HG02678 (cell line): ENCODE measurements around the gene MB21D2.
"Not testable (repeated sequence)": the region's sequence is repeated elsewhere in the genome, so short reads cannot be mapped to it uniquely, and the experiment has no call there.

ENCODE experiments used
- ATAC-seq: cut with Tn5 transposase; IDR thresholded peaks from one replicate; pipeline ENCODE4 v1.9.1; 2021; ENCODE audit warnings: mild to moderate bottlenecking, moderate library complexity; ENCODE audit not compliant: unreplicated experiment

The MB21D2 gene

DNA sequence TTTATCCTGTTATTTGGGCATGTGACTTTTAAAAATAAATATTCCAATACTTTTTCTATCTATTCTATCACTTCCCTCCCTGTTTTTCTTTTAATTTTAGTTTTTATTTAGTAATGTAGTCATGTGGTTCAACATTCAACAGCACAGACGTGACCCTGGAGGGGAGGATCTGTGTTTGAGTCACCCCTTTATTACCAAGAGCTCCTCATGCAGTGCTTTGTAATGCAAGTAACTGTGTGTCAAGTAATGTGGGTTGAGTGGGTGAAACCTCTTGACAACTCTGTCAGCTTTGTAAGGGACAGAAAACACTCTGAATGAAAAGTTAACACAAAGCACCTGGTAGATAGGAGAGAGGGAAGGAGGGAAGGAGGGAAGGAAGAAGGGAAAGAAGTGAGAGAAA lies 100.6 kb downstream of the MB21D2 start:
- no peak for ATAC-seq

DNA sequence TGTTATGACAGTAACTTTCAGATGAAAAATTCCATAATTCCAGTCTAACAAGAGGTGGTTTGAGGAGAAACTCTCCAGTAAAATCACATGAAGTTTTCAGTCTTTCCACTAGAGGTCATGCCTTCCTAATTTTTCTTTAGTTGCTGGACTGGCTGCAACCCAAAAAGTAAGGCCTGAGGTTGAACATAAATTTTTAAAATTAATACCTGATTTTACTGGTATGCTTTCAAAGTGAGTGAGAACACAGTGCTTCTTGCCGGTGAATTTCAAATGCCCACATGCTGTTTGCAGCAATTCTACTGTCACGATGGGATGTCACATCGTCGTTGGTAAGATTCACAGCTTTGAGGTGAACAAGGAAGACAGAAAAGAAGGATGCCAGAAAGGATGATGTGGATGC lies 101.3 kb downstream of the MB21D2 start:
- ATAC-seq = no peak

DNA sequence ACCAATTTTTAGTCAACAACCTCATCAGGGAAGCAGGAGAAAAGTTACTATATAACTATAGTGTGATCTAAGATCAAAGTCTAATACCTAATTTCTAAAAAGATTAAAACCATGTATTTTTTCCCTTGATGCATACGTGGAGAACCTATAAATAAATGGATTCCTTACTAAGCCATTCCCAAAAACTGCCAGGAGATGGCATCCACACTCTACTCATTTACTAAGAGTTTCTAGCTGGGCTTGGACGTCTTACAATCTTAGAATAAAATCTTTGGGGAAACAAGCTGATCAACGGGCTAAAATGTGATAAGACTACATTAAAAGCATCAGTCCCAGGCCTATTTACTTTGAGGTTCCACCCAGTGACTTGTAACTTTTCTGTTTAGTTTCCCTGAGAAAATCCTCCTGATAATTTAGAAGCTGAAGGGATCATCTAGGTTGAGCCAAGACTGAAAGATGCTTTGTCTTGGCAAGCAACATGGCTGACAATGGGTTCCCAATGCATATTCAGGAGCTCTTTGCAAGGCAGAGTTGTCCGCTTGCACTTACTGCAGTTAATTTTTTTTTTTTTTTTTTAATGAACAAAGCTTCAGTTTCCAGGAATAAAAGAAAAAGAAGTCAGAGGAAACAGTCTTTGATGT lies 104.8 kb downstream of the MB21D2 start:
- no peak for ATAC-seq

DNA sequence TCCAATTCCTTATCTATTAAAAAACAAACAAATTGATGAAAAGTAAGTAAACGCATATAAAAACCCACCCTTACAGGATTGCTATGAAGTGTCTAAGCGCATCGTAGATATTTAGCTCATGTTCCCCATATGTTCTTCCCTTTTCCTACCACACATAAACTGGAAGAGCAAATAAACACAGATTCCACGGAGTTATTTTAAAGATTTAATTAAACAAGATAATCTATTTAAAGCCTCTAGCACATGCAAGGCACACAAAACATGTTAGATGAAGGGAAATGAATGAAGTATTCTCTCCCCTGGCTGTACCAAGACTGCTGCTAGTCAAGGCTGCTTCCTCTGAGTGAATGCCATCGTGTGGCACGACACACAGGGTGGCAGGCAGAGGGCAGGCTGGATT lies 111.9 kb downstream of the MB21D2 start:
- ATAC-seq = no peak

DNA sequence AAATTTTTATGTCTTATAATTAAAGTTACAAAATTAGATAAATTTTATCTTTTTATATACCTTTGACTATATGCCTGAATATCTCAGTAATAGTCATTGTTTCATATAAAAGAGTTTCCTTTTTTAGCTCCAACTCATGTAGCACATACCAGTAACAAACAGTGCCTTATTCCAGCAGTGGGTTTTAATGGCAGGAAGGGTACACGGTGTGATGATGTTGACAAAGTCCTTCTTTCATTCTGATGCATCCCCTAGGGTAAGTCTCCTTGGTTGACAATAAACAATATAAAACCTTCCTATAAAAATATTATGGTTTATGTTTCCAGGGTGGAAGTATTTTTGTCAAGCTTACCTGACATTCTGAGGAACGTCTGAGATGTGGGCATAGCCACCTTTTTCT lies 113.2 kb downstream of the MB21D2 start:
- ATAC-seq = no peak

- no peak for ATAC-seq
These were observed 114.4 kb downstream of the MB21D2 start for GRCh38 chr3:192802957-192803899.

- ATAC-seq = no peak
These were observed 115.7 kb downstream of the MB21D2 start for GRCh38 chr3:192801985-192802384.

DNA sequence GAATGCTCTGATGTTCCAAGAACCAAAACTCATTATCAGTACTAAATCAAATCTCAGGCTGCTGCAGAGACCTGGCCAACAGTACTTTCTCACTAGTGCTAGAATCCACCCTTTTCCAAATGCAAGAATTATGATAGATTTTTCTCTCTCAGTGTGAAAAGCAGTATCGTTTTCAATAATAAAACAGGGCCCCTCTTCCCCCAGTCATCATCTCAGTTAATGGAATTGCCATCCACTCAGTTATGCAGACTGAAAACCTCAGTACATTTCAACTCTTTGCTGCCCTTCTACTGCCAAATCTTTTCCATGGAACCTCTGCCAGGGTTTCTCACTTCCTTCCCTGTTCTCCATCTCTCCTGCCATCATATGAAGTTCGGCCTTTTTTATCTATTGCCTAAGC lies 117.9 kb downstream of the MB21D2 start:
- no peak for ATAC-seq

DNA sequence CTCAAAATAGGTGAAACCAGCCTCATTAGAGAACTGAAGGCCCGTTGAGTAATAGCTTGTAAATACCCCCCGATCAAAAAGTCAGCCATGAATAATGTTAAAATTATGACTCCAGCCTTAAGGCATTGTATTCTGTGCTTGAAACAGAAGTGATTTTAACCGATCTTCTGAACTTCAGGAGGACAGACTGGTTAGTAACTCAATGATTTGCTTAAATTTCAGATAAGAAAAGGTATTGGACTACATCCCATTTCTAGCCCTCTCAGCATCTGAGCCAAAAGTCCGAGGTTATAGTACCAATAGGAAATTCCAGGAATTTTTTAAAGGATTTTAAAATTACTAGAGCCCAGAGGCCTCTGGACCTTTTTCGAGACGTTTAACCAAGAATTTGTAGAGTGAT lies 122.6 kb downstream of the MB21D2 start:
- no peak for ATAC-seq

DNA sequence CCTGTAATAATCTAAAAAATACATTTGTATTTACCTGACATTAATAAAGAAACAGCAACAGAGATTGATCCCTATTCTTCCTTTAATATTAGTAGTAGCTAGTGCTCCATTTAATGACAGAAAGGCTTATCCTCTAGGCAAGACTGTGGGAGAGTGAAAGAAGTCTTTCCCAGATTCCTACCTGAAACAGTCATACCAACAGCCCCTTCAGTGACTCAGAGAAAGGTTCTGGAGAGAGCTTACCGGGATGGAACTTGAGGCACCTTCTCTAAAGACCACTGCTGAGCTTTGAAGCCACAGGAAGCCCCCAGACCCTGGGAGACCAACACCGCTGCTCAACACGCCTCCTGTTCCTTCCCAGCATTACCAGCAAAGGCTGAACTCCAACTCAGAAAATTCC lies 123.4 kb downstream of the MB21D2 start:
- ATAC-seq = no peak

DNA sequence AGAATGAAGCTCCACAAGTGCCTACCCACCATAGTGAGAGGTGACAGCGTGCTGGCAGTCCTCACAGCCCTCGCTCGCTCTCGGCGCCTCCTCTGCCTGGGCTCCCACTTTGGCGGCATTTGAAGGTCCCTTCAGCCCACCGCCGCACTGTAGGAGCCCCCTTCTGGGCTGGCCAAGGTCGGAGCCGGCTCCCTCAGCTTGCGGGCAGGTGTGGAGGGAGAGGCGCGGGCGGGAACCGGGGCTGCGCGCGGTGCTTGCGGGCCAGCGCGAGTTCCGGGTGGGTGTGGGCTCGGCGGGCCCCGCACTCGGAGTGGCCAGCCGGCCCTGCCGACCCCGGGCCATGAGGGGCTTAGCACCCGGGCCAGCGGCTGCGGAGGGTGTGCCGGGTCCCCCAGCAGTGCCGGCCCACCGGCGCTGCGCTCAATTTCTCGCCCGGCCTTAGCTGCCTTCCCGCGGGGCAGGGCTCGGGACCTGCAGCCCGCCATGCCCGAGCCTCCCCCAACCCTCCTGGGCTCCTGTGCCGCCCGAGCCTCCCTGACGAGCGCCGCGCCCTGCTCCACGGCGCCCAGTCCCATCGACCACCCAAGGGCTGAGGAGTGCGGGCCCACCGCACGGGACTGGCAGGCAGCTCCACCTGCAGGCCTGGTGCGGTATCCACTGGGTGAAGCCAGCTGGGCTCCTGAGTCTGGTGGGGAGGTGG lies 128.7 kb downstream of the MB21D2 start:
- ATAC-seq = not testable (repeated sequence)

DNA sequence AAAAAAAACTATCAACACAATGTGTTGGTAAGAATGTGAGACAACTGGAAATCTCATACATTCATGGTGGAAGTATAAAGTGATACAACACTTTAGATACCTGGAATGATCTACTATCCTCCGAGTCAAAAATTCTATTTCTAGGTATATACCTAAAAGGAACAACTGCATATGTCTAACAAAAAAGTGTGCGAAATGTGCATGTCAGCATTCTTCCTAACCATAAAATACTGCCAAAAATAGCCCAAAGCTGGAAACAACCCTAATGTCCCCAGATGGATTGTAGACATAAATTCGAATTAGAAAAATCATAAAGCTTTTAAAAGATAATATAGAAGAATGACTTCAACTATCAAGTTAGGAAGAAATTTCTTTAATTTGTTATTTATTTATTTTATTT lies 139.1 kb downstream of the MB21D2 start:
- ATAC-seq = no peak

GRCh38 chr3:192774341-192774740 lies 143.3 kb downstream of the MB21D2 start:
- ATAC-seq = not testable (repeated sequence)

GRCh38 chr3:192772240-192772894 lies 145.3 kb downstream of the MB21D2 start:
- ATAC-seq = no peak

GRCh38 chr3:192758654-192759053 lies 159.0 kb downstream of the MB21D2 start:
- no peak for ATAC-seq

DNA sequence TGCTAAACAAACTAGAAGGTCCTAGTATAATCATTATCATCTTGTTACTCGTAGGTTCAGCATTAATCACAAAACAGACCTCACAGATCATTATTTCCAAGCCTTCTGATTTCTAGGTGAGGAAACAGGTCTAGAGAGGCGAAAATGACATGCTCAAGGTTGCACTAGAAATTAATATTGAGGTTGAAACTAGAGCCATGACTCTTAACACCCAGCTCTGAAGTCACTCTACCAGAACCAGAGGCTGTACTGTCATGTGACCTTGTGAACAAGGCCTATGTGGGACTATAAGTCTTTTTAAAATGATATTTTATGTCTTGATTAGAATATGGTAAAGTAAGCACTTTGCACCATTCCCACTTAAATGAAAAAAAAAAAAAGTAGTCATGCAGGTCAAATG lies 166.5 kb downstream of the MB21D2 start:
- no peak for ATAC-seq

GRCh38 chr3:192750201-192750600 lies 167.5 kb downstream of the MB21D2 start:
- no peak for ATAC-seq

DNA sequence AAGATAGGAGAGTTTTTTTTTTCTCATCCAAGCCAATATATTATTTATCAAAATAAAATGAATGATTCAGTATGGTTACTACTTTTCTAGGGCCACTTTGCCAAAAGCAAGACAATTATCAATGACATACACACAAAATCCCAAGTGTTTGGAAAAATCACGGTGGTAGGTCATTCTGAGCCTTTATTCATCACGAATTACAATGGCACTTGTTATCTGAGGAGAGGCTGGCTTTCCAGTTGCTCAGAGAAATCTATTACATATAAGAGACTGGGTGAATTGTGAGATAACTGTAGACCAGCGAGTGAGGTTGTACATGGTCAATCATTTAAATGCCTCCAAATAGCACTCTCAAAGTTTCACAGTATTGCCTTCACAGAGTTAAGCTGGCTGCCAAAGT lies 169.9 kb downstream of the MB21D2 start:
- ATAC-seq = no peak

- no peak for ATAC-seq
These were observed 170.5 kb downstream of the MB21D2 start for GRCh38 chr3:192747145-192747544.
